ENCODE measurements around the gene BRD9.

BRD9 gene

DNA sequence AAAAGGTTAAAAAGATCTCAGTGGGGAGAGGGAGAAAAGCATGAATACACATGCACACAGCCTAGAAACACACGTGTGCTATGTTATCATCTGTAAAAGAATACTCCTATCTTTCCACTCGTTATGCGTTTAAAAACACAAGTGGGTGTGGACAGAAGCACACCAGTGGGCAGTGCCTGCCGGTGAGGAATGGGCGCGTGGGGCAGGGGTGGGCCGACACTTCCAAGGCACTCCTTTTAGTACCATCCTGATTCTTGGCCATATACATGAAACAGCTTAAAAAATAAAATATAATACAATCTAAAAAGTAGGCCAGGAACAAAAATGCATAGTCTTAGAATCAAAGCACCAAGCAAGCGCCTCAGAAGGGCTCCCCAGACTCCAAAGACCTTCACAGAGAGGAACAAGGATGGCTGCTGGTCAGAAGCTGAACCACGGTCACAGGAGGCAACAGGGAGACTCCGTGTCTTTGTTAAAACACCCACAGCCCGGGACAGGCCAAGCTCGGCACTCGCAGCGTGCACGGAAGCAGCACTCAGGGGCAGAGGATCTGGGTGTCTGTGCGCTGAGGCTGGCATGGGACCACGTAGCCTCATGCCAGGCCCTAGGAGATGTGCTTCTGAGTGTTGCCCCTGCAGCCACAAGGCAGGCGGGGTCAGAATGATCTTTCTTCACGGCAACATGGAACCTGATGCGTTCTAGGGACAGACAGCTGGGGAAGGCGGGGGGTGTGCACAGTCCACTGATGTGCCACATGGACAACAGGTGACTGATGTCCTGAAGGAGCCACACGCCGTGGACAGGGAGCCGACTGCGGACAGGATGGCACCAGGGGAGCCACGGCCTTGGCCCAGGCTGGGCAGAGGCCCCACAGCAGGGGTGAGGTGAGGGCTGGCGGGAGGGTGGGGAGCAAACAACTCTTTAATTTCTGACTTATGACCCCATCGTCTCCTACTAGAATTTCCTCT is 15.9 kb downstream of the BRD9 start:
- no peak for DNase-seq

DNA sequence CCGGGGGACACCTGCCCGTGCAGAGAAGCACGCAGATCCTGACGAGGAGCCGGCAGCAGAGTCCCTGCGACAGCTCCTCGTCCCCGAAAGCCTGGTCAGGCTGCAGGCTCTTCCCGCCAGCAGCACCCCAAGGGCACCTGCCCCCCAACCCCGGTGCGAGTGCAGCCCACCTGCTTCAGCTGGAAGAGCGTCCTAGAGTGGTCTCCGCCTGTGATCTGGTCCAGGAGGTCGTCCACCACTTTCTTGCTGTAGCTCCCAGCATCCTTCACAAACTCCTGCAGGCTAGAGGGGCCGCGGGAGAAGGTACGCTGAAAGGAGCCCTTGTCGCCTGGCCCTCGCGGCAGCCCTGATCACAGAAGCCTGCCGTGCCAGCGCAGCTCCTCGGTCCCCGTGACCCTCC is 16.7 kb downstream of the BRD9 start:
- DNase-seq: no peak

DNA sequence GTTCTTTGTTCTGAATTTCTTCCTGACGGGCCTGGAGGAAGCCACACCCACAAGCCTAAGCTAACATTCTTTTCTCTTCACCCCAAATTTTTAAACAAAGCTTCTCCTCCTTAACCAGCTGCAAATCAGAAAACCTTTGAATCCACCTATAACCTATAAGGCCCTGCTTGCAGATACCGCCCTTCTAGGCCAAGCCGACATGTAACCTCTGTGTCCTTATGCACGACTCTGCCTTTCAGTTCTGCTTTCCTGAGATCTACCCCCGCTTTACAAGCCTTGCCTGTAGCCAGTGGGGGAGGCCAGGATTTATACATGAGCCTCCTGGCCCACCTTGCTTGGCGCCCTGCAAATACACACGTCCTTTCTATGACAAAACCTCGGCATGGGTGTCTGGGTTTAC is 19.3 kb downstream of the BRD9 start:
- no peak for DNase-seq

DNA sequence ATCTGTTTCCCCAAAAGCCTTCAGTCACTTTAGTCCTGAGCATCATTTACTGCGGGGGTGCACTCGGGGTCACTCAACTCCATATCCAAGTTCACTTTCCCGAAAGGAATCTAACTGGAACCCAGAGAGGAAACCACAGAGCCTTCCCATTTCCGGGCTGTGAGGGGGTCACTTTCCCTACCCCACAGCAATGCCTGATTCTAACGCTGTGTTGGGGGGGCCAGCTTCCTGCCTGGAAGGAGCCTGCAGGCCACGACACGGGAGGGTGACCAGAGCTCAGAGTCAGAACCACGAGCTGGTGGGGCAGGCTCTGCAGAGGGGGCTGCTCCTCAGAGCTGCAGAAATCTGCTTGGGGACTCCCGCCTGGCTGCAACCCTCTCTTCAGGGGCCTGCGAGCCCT is 20.3 kb downstream of the BRD9 start:
- no peak for DNase-seq

DNA sequence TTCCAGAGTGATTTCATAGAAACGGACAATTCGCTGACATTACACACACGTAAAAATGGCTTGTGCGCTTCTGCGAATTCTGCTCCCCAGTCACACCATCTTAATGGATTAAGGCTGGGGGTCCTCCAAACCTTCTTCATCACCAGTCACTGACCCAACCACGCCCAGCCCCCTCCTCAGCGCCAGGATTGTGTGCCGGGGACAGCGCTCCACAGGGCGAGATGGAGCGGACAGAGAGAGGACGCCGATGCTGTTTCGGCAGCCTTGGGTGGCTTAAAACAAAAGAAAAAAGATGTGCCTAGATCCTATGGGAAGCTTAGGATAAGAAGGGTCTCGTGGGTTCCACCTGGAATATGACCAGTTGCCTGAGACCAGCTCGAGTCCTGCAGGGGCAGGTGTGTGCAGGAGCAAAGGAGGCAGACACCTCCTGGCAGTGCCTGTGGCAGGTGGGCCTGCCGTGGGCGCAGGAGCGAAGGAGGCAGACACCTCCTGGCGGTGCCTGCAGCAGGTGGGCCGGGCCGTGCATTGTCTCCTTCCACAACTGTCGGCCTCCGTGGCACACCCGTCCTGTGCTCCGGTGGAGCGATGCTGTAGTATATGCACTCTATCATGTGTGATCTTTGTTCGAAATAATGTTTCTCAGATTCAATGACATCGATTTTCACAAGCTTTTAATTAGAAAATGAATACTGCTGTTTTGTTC is 20.9 kb downstream of the BRD9 start:
- DNase-seq: no peak

DNA sequence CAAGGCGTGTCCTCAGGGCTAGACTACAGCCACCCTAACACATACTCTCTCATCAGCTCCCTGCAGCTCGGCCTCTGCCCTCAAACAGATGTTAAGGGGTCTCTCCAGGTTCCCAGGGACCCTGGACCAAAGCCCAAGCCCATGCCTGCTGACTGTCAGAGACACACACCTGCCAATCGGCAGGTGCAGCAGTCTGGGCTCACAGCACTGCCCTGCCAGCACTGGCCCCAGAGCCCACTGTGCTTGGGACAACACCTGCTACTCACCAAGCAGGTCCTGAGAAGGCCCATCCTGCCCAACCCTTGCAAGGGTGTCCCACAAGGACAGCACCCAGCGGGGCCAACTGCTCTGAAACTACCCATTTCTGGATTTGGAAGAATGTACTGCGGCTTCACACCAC is 21.6 kb downstream of the BRD9 start:
- DNase-seq: no peak

DNA sequence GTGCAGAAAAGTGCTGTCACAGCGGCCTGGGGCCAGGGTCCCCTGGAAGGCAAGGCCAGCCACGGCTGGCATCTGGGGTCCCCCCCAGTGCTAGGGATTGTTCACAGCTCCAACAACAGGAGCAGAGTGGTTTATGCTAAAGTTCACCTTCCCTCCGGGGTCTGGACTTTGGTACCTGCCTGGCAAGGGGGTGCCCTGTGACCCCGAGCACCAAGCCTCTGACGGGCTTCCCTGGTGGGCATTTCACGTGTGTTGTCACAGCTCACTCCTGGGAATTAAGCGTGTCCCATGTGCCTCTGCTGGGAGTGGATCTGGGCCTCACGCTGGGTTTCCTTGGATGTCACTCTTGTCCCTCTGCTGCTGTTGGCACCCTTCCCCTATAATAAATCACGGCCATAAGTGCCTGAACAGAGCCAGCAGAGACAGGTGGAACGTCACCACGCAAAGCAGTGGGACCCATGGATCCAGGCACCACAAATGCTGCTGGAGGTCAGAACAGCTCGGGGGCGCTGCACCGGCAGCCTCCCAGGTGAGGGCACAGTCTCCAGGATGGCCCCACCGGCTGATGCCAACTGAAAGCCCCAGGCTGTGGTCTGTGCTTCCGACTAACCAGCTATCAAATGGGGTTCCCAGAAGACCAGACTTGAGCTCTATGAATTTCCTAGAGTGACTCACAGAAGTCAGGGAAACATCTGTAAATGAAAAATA is 24.0 kb downstream of the BRD9 start:
- DNase-seq: no peak

DNA sequence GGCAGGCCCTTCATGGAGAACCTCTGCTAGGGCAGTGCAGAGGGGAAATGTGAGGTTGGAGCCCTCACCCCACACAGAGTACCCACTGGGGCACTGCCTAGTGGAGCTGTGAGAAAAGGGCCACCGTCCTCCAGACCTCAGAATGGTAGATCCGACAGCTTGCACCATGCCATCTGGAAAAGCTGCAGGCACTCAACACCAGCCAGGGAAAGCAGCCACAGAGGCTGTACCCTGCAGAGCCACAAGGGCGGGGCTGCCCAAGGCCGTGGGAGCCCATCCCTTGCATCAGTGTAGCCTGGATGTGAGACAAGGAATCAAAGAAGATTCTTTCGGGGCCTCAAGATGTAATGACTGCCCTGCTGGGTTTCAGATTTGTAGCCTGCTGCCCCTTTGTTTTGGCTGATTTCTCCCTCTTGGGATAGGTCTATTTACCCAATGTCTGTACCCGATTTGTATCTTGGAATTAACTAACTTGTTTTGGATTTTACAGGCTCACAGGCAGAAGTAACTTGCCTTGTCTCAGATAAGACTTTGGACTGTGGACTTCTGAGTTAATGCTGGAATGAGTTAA is 25.2 kb downstream of the BRD9 start:
- DNase-seq: no peak

DNA sequence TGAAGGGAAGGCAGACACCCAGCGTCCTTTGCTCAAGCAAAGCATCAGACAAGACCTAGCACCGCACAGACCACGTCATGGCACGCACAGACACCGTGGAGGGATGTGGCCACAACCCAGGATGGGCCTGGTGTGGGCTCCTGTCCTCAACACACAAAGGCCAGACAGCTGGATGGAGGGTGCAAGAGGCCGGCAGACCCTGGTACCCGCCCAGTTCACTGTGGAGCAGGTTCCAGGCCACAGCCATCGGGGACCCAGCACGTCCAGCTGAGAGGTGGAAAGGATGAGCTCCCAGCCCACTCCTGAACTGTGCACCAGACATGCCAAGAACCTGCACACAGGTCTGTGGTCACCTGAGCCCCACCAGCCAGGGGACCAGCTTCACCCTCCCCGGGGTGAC is 26.8 kb downstream of the BRD9 start:
- DNase-seq: no peak

DNA sequence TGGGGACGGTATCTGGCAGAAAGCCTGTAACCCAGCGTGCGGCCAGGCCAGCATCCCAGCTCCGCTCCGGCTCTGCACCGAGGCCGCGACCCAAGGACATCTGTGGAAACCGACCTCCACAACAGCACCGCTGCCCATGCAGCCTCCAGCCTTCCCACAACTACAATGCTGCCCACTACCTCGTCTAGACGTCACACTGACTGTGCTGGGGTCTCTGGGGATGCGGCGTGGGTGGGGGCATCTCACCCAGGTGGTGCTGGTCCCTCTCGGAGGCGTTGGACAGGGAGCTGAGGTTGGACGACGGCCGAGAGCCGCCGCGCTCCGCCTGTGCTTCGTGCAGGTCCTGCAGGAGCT is 27.5 kb downstream of the BRD9 start:
- DNase-seq: no peak

DNA sequence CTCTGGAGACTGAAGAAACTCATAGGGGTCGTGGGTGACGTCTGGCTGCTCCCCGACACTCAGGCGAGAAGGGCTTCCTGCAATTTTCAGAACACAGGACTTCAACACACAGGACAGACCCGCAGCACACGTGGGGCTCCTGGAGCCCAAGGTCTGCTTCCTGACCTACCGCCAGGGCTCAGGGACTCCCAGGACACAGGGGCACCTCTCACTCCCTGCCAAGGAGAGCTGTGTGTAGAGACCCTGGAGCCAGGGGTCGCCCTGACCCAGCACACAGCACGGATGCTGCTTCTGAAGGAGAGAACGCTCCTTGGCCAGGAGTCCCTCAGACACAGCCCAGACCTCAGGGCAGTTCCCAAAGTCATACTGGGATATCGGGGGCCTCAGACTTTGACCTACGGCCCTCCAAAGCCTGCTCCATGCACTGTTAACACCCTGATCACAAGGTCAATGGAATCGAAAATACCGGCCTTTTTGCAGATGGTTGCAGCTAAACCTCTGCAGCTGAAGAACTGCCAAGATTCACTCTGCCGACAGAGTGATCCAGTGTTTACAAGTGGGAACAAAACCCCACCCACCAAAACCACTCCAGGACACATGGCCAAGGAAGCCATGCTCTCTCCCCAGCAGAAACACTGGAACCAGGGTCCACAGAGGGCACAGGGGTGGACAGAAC is 28.0 kb downstream of the BRD9 start:
- DNase-seq: no peak

DNA sequence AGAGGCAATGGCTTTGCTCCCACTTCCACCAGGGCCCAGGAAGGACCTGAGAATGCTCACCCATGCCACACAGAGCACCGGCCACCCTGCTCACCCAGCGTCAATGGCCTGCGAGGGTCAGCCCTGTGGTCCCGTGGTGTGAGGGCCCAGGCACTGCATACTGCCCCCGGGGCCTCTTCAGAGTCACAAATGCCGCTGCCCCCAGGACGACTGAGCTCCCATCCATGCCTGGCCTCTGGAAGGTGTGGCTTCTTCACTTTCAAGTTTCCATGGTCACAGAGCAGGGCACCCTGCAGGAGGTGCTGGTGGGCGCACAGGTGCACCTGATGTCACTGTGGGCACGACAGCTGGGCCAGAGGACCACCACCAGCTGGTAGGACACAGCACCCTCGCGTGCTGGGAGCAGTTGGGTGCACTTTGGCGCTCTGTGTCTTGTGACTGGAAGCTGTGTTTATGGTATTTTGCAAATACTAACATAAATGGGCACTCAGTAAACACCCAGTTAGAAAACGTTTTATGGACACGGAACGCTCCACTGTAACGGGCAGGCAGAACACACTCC is 29.3 kb downstream of the BRD9 start:
- no peak for DNase-seq

DNA sequence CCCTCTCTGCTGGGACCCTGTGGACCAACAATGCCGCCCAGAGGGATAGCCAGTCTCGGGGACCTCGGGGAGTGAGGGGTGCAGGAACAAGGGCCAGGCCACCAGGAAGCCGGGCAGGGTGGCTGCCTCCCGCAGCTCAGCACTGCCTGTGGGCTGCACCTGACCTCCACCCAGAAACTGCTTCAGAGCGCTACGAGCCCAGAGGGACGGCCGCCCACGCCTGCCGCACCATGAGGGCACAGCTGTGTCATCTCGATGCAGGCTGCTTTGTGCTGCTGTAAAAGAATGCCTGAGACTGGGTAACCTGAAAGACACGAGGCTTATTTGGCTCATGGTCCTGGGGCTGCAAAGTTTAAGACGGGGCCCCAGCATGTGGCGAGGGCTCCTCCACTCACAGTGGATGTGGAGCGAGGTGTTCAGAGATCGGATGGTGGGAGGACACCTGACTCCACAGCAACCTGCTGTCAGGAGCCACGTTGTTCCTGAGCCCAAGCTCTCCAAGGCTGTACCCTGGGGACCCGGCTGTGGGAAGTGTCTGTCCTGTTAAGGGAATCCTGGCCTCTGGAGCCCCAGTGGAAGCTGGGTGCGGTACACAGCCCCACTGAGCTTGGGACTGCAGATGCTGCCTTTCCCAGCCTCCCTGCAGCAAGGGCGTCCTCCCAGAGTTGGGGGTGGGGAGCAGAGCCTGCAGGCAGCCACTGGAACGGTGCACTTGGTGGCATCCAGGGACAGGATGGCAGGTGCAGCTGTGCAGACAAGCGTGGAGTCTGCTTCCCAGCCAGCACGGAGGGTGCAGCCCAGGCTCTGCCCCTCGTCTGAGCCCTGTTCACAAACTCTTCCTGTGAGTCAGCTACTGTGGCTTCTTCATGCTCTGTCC is 30.0 kb downstream of the BRD9 start:
- DNase-seq: no peak

DNA sequence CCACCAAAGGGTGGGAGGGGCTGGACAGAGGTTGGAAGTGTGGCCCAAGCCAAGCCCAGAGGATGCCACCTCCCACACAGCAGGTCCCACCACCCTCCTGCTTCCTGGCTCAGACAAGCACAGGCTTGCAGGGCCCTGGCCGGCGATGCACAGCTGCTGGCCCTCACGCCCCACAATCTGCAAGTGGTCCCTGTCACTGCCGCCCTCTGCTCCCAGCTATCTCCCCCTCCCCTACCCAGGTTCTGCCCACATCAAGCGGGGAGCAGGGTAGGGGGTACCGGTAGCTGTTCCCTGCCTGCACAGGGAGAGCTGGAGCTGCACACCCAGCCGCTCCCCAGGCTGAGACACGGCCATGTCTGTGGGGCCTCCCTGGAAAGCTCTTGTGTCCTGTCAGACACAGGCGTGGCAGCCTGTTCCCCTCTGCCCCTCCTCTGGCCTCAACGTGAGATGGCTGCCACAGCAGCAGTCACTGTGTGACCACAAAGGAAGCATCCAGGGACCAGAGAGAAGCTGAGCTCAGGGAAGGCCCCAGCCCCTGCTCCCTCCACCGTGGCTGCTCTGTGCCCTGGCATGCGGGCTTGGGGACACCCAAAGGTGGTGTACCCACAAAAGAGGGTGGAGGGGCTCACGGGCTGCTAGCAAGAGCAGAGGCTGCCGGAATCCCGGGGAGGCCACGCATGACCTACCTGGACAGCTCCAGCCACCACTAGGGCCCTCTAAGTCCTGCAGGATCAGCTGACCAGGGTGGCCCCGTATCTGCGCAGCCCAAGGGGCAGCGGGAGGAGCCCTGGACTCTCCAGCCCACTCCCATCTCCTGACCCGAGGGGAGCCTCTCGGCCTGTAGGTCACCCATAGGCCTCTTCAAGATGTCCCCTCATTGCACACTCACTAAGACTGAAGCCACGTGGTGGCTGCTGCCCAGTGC is 30.9 kb downstream of the BRD9 start:
- peak; percentile 54 for DNase-seq

DNA sequence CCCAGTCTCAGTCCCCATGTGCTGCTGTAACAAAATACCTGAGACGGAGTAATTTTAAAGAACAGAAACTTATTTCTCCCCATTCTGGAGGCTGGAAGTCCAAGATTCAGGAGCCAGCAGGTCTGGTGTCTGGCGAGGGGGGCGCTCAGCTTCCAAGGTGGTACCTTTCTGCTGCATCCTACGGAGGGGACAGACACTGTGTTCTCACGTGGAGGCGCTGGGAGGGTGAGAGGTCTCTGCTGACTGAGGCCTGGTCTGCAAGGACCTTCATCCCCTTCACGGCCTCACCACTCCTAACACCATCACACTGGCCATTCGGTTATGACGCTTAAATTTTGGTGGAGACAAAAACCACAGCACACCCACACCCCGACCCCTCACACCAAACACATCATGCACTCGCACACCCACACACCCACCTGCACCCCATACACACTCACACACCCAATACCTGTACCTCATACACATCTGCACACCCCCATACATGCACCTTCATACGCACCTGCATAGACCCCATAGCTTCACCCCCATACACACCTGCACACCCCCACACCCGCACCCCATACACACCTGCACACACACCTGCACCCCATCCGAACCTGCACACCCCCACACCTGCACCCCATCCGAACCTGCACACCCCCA is 32.0 kb downstream of the BRD9 start:
- DNase-seq: no peak

DNA sequence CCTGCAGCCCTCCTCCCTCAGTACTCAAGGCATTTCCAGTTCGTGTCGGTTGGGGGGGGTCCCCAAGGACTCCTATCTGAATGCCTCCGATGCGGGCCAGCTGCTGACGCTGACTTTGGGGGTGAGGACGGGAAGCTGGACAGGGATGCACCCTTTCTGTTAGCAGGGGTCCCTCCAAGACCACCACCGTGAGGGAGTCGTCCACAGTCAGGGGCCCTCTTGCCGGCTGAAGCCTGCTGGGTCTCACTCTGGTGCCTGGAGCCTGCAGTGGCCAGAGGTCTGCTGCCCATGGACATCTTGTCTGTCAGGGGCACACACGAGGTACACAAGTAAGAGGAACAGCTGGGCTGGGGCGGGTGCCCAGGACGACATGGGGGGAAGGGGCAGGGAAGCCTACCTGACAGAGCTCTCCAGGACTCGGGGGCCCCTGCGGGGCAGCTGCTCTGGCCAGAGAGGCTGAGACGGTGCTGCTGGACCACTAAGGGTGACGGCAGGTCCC is 32.8 kb downstream of the BRD9 start:
- DNase-seq: no peak

DNA sequence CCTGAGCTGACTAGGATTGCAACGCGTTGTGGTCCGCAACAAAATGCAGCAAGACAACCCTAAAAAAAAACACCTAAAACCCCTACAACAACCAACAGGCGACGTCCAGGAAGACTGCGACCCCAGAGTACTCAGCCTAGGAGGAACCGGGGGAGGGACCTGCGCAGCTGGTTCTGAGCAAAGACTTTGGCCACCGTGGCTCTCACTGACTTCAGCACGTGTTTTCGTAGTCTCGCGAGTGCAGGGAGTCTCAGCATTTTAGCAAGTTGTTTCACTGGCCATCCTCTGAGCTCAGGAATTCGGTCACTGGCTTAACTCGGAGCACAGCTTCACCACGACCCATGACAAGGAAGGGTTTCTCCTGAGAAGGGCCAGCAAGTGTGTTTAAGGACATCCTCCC is 33.2 kb downstream of the BRD9 start:
- no peak for DNase-seq

DNA sequence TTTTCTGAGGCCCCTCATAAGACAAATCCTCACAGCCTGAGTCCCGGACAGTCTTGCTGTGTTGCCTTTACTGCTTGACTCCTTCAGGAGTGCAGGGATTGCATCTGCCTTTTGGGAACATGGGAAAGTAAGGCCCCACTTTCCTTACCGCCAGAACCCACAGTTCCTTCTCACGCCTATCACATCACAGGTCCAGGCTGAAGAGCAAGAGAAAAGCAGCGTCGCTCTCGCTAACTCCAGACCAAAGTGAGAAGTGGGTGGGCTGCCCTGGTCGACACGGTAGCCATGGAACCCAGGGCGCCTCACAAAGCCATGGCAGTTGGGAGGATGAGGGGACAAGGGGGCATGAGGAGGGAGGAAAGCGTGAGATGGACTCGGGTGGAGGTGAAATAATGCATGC is 33.9 kb downstream of the BRD9 start:
- DNase-seq: no peak
